ENCODE data around the gene SLC25A51. TPM values are rescaled to one million over a fixed set of nuclear protein-coding genes. Genes with fewer than 3 reads are reported as not detected.

Gene SLC25A51
- total RNA-seq, 1 donor from 2014 or later = 32.5 TPM

- Mint-ChIP-seq H3K27ac (ENCODE audit: unreplicated experiment) (no peak overlapping the region), H3K9me3 (no peaks in the 10 kb centered on the region), H3K4me3 (peak overlapping the region; percentile 81), H3K4me1 (peaks cover 23% of the 10 kb centered on the region), H3K27me3 (ENCODE audit: low read depth) (peaks cover 12% of the 10 kb centered on the region), H3K36me3 (ENCODE audit: low read depth) (no peaks in the 10 kb centered on the region)
- TF ChIP-seq CTCF (conservative IDR thresholded peaks at IDR 0.05) = no peak
- no peak for DNase-seq (ENCODE audit: low read depth, low spot score)
Measured at GRCh38 chr9:37905131-37905505, 1.2 kb upstream of the SLC25A51 start.

GRCh38 chr9:37904445-37905130, 661 bp upstream of the SLC25A51 start:
- H3K27ac Mint-ChIP-seq (ENCODE audit: unreplicated experiment) = peak overlapping the region; percentile 96
- H3K36me3 Mint-ChIP-seq (ENCODE audit: low read depth) = no peaks in the 10 kb centered on the region
- TF ChIP-seq CTCF (conservative IDR thresholded peaks at IDR 0.05) = no peak
- H3K27me3 Mint-ChIP-seq (ENCODE audit: low read depth) = peaks cover 12% of the 10 kb centered on the region
- peak overlapping the region; percentile 93 for H3K4me3 Mint-ChIP-seq
- H3K4me1 Mint-ChIP-seq = peaks cover 23% of the 10 kb centered on the region
- DNase-seq (ENCODE audit: low read depth, low spot score) = no peak
- no peaks in the 10 kb centered on the region for H3K9me3 Mint-ChIP-seq

- H3K4me1 Mint-ChIP-seq = peaks cover 23% of the 10 kb centered on the region
- DNase-seq (ENCODE audit: low read depth, low spot score) = no peak
- peaks cover 12% of the 10 kb centered on the region for H3K27me3 Mint-ChIP-seq (ENCODE audit: low read depth)
- H3K9me3 Mint-ChIP-seq = no peaks in the 10 kb centered on the region
- TF ChIP-seq CTCF (conservative IDR thresholded peaks at IDR 0.05) = no peak
- peak overlapping the region; percentile 8 for H3K27ac Mint-ChIP-seq (ENCODE audit: unreplicated experiment)
- no peaks in the 10 kb centered on the region for H3K36me3 Mint-ChIP-seq (ENCODE audit: low read depth)
- H3K4me3 Mint-ChIP-seq = peak overlapping the region; percentile 93
Measured at GRCh38 chr9:37902796-37903646, 906 bp downstream of the SLC25A51 start.

- Mint-ChIP-seq H3K27me3 (ENCODE audit: low read depth) (peaks cover 12% of the 10 kb centered on the region), H3K4me3 (peak overlapping the region; percentile 93), H3K4me1 (peaks cover 23% of the 10 kb centered on the region), H3K36me3 (ENCODE audit: low read depth) (peaks cover 4% of the 10 kb centered on the region), H3K9me3 (no peaks in the 10 kb centered on the region), H3K27ac (ENCODE audit: unreplicated experiment) (no peak overlapping the region)
- no peak for DNase-seq (ENCODE audit: low read depth, low spot score)
- TF ChIP-seq CTCF (conservative IDR thresholded peaks at IDR 0.05) = no peak
Measured at GRCh38 chr9:37902131-37902530, 1.8 kb downstream of the SLC25A51 start.

- no peak for DNase-seq (ENCODE audit: low read depth, low spot score)
- H3K4me3 Mint-ChIP-seq = no peak overlapping the region
- TF ChIP-seq CTCF (conservative IDR thresholded peaks at IDR 0.05) = no peak
- H3K27ac Mint-ChIP-seq (ENCODE audit: unreplicated experiment) = no peak overlapping the region
- H3K36me3 Mint-ChIP-seq (ENCODE audit: low read depth) = peaks cover 13% of the 10 kb centered on the region
- H3K4me1 Mint-ChIP-seq = peaks cover 15% of the 10 kb centered on the region
- H3K27me3 Mint-ChIP-seq (ENCODE audit: low read depth) = no peaks in the 10 kb centered on the region
- no peaks in the 10 kb centered on the region for H3K9me3 Mint-ChIP-seq
Measured at GRCh38 chr9:37899041-37899440, 4.9 kb downstream of the SLC25A51 start.

Measured in neural crest cell (in vitro differentiated cells).